Heart left ventricle (tissue), 16 donors: ENCODE results near the gene PPP1R26. TPM values are rescaled to one million over a fixed set of nuclear protein-coding genes. Genes with fewer than 3 reads are reported as not detected.
"Not testable (repeated sequence)": the region's sequence is repeated elsewhere in the genome, so short reads cannot be mapped to it uniquely, and the experiment has no call there.

Experiments
- ATAC-seq, 4 donors: fragments of 200-7000 bp; cut with Tn5 transposase; one replicate each; pipeline ENCODE4 v1.9.1; 2020 to 2022; ENCODE audit warnings: moderate library complexity in 4 of 4, mild to moderate bottlenecking in 3 of 4, moderate number of reproducible peaks in 1 of 4
- DNase-seq, 5 donors: peaks; one replicate each; pipeline ENCODE4 v3.0.0-alpha.2; 2020
- H3K27ac ChIP-seq, 12 donors: fragments of 200-600 bp; sonication (generic) in 4 of 12; one replicate each; pipeline versions ENCODE4 v1.5.0 to v1.8.0; 2016 to 2022; ENCODE audit warnings: mild to moderate bottlenecking in 2 of 12
- H3K27me3 ChIP-seq, 9 donors: fragments of 200-600 bp; sonication (generic) in 2 of 9; one replicate each; pipeline versions ENCODE4 v1.5.1 to v1.8.0; 2016 to 2022; ENCODE audit warnings: mild to moderate bottlenecking in 3 of 9
- H3K36me3 ChIP-seq, 9 donors: fragments of 200-600 bp; sonication (generic) in 2 of 9; one replicate each; pipeline versions ENCODE4 v1.5.0 to v1.8.0; 2018 to 2022; ENCODE audit warnings: mild to moderate bottlenecking in 2 of 9
- H3K4me1 ChIP-seq, 12 donors: fragments of 200-600 bp; sonication (generic) in 4 of 12; one replicate each; pipeline versions ENCODE4 v1.5.0 to v1.8.0; 2016 to 2022; ENCODE audit warnings: mild to moderate bottlenecking in 3 of 12
- H3K4me3 ChIP-seq, 12 donors: fragments of 200-600 bp; sonication (generic) in 4 of 12; one replicate each; pipeline versions ENCODE4 v1.5.0 to v1.8.0; 2017 to 2022; ENCODE audit warnings: mild to moderate bottlenecking in 9 of 12, moderate library complexity in 4 of 12
- H3K9me3 ChIP-seq, 12 donors: fragments of 200-600 bp; sonication (generic) in 4 of 12; one replicate each; pipeline versions ENCODE4 v1.5.0 to v1.8.0; 2016 to 2022; ENCODE audit warnings: mild to moderate bottlenecking in 1 of 12
- POLR2A ChIP-seq, 2 donors: fragments of 450-650 bp; IDR thresholded peaks; one replicate each; pipeline ENCODE4 v1.6.1; 2017; ENCODE audit warnings: antibody characterized with exemption in 2 of 2, mild to moderate bottlenecking in 2 of 2, moderate library complexity in 2 of 2
- WGBS, 4 donors: extraction: QIAGEN DNeasy Blood & Tissue Kit in 2 of 4; methylation state at CpG; one replicate each; pipeline versions ENCODE4 v1.1.5 to v1.1.7; 2013 to 2018; 5-methylcytosine and 5-hydroxymethylcytosine counted together
- intact Hi-C, 10 donors: fragments of 100-400 bp; cut with DNase I; formaldehyde crosslinking; loops; one replicate each; pipeline versions ENCODE4 v1.11.1 to v1.14.2; 2022
- polyA plus RNA-seq, 2 donors: library from polyadenylated mRNA; stranded (reverse); fragments of 200-250 nt; gene quantifications; one replicate each; pipeline ENCODE4 v1.2.3, GENCODE V29; 2013
- total RNA-seq, 9 donors: library from RNA; depleted of rRNA in 2 of 9; stranded (reverse); fragments of >200 nt in 2 of 9; fragmentation: NEBNext Ultra II Directional in 3 of 9; extraction: Animal tissue kit (Norgen Biotek cat#: 25700) in 3 of 9; gene quantifications; one replicate each; pipeline versions ENCODE4 v1.1.0 to v1.2.4, GENCODE V29; 2016 to 2023
- TF ChIP-seq, protein P1 (sequence below), 12 donors: fragments of 200-600 bp; sonication (generic) in 4 of 12; IDR thresholded peaks; one replicate each; pipeline versions ENCODE4 v1.5.0 to v1.8.0; 2018 to 2022; ENCODE audit warnings: antibody characterized with exemption in 12 of 12, mild to moderate bottlenecking in 5 of 12
- donor health status: ischemic (EF 13 %, LVEDD 7.1; RV severe dilation, severe dysfunction).
- donor health status: healthy with polysubstance abuse.
- donor health status: DM: no; HTN: yes; CAD: no.
- donor health status: DM: no; HTN: no; CAD: no.
- donor health status: ischemic (EF 25% LVEDD 6.9; RV normal size, moderate dysfunction).
- donor health status: ischemic (EF 25% LVEDD 5.7; RV mildly dilated, moderate dysfunction).
- donor health status: healthy.
- donor health status: DM: yes; HTN: yes; CAD: no.
- donor health status: ischemic (EF 35%, LVEDD 5.7; RV mildly dilated, moderate dysfunction).
- donor health status: nonischemic (EF 11% LVEDD 7.7; RV severe dilation, severe dysfunction).
- donor health status: DM: yes; HTN: yes; CAD: no.
- donor health status: PGD.
- donor health status: ischemic (EF 29% LVEDD 5.4; RV normal size, mild dysfunction).
- donor health status: nonischemic (EF 23%, LVEDD 6.1; RV moderate dilation, normal function).

Gene PPP1R26
- total and polyA plus RNA-seq, 11 donors = 13.2 to 30.1 (median 19.3) TPM

DNA sequence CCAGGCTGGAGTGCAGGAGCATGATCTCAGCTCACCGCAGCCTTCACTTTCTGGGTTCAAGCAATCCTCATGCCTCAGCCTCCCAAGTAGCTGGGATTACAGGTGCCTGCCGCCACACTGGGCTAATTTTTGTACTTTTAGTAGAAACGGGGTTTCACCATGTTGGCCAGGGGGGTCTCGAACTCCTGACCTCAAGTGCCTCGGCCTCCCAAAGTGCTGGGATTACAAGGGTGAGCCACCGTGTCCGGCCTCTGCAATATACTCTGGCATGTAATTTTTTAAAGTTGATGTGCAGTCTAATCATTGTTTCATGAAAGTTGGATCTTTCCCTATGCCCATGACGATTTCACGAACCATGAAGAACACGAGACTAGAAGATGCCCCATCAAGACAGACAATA is 28.6 kb upstream of the PPP1R26 start:
- DNase-seq = no peak
- ATAC-seq = no peak

DNA sequence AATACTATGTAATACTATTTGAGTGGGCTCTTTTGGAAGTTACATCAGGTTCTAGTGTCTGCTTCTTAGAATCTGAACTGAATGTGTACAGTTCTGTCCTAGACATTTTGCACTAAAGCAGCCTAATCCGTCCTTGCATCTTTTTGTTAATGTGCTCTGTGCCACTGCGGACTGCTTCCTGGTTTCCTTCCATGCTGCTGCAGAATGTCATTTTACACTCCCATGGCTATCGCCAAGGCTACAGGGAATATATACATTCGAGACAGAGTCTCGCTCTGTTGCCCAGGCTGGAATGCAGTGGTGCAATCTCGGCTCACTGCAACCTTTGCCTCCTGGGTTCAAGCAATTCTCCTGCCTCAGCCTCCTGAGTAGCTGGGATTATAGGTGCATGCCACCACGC is 27.7 kb upstream of the PPP1R26 start:
- H3K36me3 ChIP-seq, ATAC-seq, DNase-seq, H3K4me1 ChIP-seq, intact Hi-C loops, H3K27ac ChIP-seq, H3K4me3 ChIP-seq: not testable (repeated sequence)
- 74 to 79% (median 75%) methylated on average over 7 of the region's 7 CpGs for WGBS, 4 donors
- H3K9me3 ChIP-seq = peaks cover 0 to 16% (median 2%) of the 10 kb centered on the region in 12 donors
- H3K27me3 ChIP-seq = peaks cover 0 to 18% (median 0%) of the 10 kb centered on the region in 9 donors

More for the DNA sequence above, 28.6 kb upstream of the PPP1R26 start:
- intact Hi-C loops = no loop called here
- Histone ChIP-seq H3K27me3 (peaks cover 0 to 14% (median 0%) of the 10 kb centered on the region in 9 donors), H3K27ac (no peak overlapping the region), H3K4me3 (no peak overlapping the region), H3K9me3 (peaks cover 0 to 16% (median 2%) of the 10 kb centered on the region in 12 donors), H3K4me1 (no peaks in the 10 kb centered on the region), H3K36me3 (no peaks in the 10 kb centered on the region)
- TF ChIP-seq POLR2A (IDR thresholded peaks at IDR 0.05) = no peak
- TF ChIP-seq, protein P1, sequence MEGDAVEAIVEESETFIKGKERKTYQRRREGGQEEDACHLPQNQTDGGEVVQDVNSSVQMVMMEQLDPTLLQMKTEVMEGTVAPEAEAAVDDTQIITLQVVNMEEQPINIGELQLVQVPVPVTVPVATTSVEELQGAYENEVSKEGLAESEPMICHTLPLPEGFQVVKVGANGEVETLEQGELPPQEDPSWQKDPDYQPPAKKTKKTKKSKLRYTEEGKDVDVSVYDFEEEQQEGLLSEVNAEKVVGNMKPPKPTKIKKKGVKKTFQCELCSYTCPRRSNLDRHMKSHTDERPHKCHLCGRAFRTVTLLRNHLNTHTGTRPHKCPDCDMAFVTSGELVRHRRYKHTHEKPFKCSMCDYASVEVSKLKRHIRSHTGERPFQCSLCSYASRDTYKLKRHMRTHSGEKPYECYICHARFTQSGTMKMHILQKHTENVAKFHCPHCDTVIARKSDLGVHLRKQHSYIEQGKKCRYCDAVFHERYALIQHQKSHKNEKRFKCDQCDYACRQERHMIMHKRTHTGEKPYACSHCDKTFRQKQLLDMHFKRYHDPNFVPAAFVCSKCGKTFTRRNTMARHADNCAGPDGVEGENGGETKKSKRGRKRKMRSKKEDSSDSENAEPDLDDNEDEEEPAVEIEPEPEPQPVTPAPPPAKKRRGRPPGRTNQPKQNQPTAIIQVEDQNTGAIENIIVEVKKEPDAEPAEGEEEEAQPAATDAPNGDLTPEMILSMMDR (IDR thresholded peaks at IDR 0.05) = no peak
- WGBS, 4 donors = 87 to 93% (median 92%) methylated on average over 10 of the region's 10 CpGs

DNA sequence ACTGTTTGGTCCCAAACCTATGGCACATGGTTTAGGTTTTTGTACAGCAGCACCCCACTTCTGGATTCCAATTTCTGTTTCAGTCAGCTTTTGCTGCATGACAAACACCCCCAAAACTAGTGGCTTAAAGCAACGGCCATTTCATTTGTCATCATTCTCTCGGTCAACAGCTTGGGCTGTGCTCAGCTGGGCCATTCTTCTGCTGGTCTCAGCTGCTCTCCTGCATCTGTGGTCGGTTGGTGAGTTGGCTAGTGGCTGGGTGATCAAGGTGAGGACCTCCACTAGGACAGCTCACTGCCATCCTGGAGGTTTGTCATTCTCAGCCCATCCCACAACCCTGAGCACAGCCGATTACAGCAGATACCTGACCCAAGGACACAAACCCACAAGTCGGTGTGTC is 24.8 kb upstream of the PPP1R26 start:
- no peak for ATAC-seq
- H3K4me3 ChIP-seq = no peak overlapping the region
- H3K27ac ChIP-seq = no peak overlapping the region
- intact Hi-C loops = no loop called here
- H3K27me3 ChIP-seq = peaks cover 0 to 16% (median 0%) of the 10 kb centered on the region in 9 donors
- DNase-seq = no peak
- TF ChIP-seq POLR2A (IDR thresholded peaks at IDR 0.05) = no peak
- TF ChIP-seq, protein P1 (IDR thresholded peaks at IDR 0.05) = no peak
- H3K9me3 ChIP-seq = peaks cover 0 to 16% (median 2%) of the 10 kb centered on the region in 12 donors
- no peaks in the 10 kb centered on the region for H3K4me1 ChIP-seq
- WGBS, 4 donors = 89 to 93% (median 90%) methylated on average over 5 of the region's 5 CpGs
- no peaks in the 10 kb centered on the region for H3K36me3 ChIP-seq

DNA sequence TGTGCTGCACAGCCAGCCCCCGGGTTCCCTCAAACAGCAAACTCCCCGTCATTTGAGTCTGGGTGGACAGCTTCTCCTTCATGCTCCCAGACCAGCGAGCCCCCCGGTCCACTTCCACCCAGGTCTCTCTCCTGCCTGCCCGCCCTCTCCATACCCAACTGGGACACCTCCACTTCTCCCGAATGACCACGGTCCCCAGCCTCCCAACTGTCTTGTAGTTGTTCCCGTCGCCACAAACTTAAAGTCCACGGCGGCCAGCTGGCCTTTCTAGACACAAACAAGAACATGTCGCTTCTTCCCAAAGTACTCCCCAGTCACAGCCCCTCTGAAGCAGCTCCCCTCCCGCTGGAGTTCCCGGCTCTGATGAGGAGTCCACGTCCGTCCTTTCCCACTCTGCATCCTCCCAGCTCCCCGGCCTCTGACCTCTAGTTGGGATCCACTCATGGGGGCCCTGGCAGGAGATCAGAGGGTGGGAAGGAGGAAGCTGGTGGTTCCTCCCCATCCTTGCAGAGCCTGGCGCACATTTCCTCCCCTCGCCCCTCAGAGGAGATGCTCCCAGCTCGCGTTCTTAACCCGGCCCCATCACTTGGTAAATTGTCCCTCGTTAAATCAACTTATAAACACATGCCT is 24.1 kb upstream of the PPP1R26 start:
- H3K4me1 ChIP-seq = no peaks in the 10 kb centered on the region
- intact Hi-C loops = no loop called here
- no peak for ATAC-seq

DNA sequence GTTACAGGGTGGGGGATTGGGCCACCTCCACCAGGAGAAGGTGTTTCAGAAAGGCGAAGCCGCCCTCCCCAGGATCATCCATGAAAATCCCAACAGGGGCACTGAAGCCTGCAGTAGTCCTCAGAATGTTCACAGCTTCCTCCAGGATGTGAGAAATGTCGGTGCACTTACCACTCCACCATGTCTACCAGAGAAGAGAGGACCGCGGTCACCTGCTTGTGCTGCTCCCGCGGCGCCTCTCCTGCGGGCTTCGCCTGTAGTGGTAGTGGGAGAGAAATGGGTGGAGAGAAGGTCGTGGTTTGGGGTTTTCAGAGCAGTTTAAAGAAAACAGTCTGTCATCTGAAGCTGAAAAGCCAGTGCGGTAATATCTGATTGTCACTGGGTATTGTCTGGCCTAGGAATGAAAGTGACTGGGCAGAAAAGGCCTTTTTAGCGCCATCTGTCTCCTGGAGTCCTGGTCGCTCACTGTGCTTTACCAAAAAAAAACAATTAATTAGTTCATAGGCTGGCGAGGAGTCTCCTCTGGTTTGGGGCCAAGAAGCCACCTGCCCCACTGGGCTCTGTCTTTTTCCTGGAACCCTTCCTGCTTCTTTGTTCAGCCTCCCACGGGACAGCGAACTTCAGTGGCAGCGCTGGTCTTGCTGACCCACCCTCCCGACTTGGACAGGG is 23.0 kb upstream of the PPP1R26 start:
- Histone ChIP-seq H3K27me3 (peaks cover 0 to 16% (median 0%) of the 10 kb centered on the region in 9 donors), H3K4me1 (no peaks in the 10 kb centered on the region), H3K36me3 (no peaks in the 10 kb centered on the region), H3K9me3 (peaks cover 0 to 16% (median 2%) of the 10 kb centered on the region in 12 donors), H3K4me3 (no peak overlapping the region), H3K27ac (no peak overlapping the region)
- TF ChIP-seq POLR2A (IDR thresholded peaks at IDR 0.05) = no peak
- TF ChIP-seq, protein P1 (IDR thresholded peaks at IDR 0.05) = no peak
- no peak for DNase-seq
- whole genome bisulfite sequencing, 4 donors = 70 to 77% (median 75%) methylated on average over 19 of the region's 19 CpGs
- intact Hi-C loops = no loop called here
- no peak for ATAC-seq

More for the DNA sequence above, 24.1 kb upstream of the PPP1R26 start:
- H3K27me3 ChIP-seq = peaks cover 0 to 16% (median 0%) of the 10 kb centered on the region in 9 donors
- 58 to 73% (median 66%) methylated on average over 21 to 23 of the region's 23 CpGs for WGBS, 4 donors
- no peak overlapping the region for H3K4me3 ChIP-seq
- no peak for TF ChIP-seq POLR2A (IDR thresholded peaks at IDR 0.05)
- no peak for DNase-seq
- H3K36me3 ChIP-seq = no peaks in the 10 kb centered on the region
- H3K9me3 ChIP-seq = peaks cover 0 to 16% (median 2%) of the 10 kb centered on the region in 12 donors
- H3K27ac ChIP-seq = no peak overlapping the region

DNA sequence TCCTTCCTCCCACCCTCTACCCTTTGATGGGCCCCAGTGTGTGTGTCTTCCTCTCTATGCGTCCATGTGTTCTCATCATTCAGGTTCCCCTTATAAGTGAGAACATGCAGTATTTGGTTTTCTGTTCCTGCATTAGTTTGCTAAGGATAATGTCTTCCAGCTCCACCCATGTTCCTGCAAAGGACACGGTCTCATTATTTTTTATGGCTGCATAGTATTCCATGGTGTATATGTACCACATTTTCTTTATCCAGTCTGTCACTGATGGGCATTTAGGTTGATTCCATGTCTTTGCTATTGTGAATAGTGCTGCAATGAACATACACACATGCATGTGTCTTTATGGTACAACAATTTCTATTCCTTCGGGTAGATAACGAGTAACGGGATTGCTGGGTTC is 21.1 kb upstream of the PPP1R26 start:
- H3K4me1 ChIP-seq, H3K4me3 ChIP-seq, DNase-seq, H3K27ac ChIP-seq, intact Hi-C loops, ATAC-seq, H3K36me3 ChIP-seq: not testable (repeated sequence)
- Histone ChIP-seq H3K9me3 (peaks cover 0 to 15% (median 2%) of the 10 kb centered on the region in 12 donors), H3K27me3 (peaks cover 0 to 16% (median 0%) of the 10 kb centered on the region in 9 donors)
- 91 to 94% (median 94%) methylated on average over 5 of the region's 5 CpGs for WGBS, 4 donors
